Suppressor macrophage treated with lipopolysaccharide for 4 hours (primary cell): Measurements from ENCODE around the gene RELN.

Experiments
- DNase-seq: peaks from one replicate; pipeline ENCODE4 v3.0.0-alpha.2; 2020

The RELN gene

GRCh38 chr7:103613655-103614642, 375.5 kb downstream of the RELN start:
- no peak for DNase-seq

- DNase-seq = no peak
Observed at GRCh38 chr7:103609778-103610177, 379.7 kb downstream of the RELN start.

- DNase-seq = no peak
Observed at GRCh38 chr7:103605640-103606039, 383.8 kb downstream of the RELN start.

GRCh38 chr7:103598326-103598905, 391.0 kb downstream of the RELN start:
- no peak for DNase-seq

- DNase-seq = no peak
Observed at GRCh38 chr7:103597606-103598005, 391.9 kb downstream of the RELN start.

- DNase-seq = no peak
Observed at GRCh38 chr7:103594186-103594585, 395.3 kb downstream of the RELN start.

GRCh38 chr7:103593691-103594090, 395.8 kb downstream of the RELN start:
- no peak for DNase-seq

- DNase-seq = no peak
Observed at GRCh38 chr7:103592844-103593243, 396.6 kb downstream of the RELN start.

GRCh38 chr7:103592187-103592586, 397.3 kb downstream of the RELN start:
- DNase-seq = no peak

GRCh38 chr7:103580031-103580430, 409.4 kb downstream of the RELN start:
- no peak for DNase-seq

- DNase-seq = no peak
Observed at GRCh38 chr7:103577059-103577458, 412.4 kb downstream of the RELN start.

- DNase-seq = no peak
Observed at GRCh38 chr7:103576641-103577040, 412.8 kb downstream of the RELN start.

- DNase-seq = no peak
Observed at GRCh38 chr7:103574576-103574975, 414.9 kb downstream of the RELN start.

- peak; percentile 52 for DNase-seq
Observed at GRCh38 chr7:103573479-103574058, 415.9 kb downstream of the RELN start.

- DNase-seq = no peak
Observed at GRCh38 chr7:103571586-103571985, 417.9 kb downstream of the RELN start.

GRCh38 chr7:103569621-103570305, 419.7 kb downstream of the RELN start:
- no peak for DNase-seq

GRCh38 chr7:103564416-103564815, 425.0 kb downstream of the RELN start:
- no peak for DNase-seq

GRCh38 chr7:103560136-103560535, 429.3 kb downstream of the RELN start:
- DNase-seq = no peak

- DNase-seq = no peak
Observed at GRCh38 chr7:103551016-103551415, 438.4 kb downstream of the RELN start.

GRCh38 chr7:103549786-103550185, 439.7 kb downstream of the RELN start:
- no peak for DNase-seq

GRCh38 chr7:103547451-103548284, 441.8 kb downstream of the RELN start:
- DNase-seq = no peak

- DNase-seq = no peak
Observed at GRCh38 chr7:103542470-103542869, 447.0 kb downstream of the RELN start.
